ENCODE data around the gene PEPD. TPM values are rescaled to one million over a fixed set of nuclear protein-coding genes. Genes with fewer than 3 reads are reported as not detected.

PEPD gene
- total and polyA plus RNA-seq, 2 experiments from 2014 or later, result 141 to 175 TPM

- TF ChIP-seq EZH2phosphoT487 (IDR thresholded peaks at IDR 0.05; ENCODE audit: low read depth, severe bottlenecking, unreplicated experiment) (no peak), CTCF (IDR thresholded peaks at IDR 0.05; ENCODE audit: poor library complexity) (no peak), EZH2 (IDR thresholded peaks at IDR 0.05; ENCODE audit: borderline replicate concordance) (no peak)
- Histone ChIP-seq H4K20me1 (ENCODE audit: insufficient read depth, poor library complexity, severe bottlenecking) (no peaks in the 10 kb centered on the region), H3K4me3 (no peak overlapping the region), H3K4me2 (no peak overlapping the region), H3K79me2 (no peaks in the 10 kb centered on the region), H3K27ac (no peak overlapping the region), H3K9me3 (ENCODE audit: low read depth) (no peaks in the 10 kb centered on the region), H3K9me2 (replicated peaks; ENCODE audit: insufficient read depth) (no peaks in the 10 kb centered on the region), H3K36me3 (replicated peaks; ENCODE audit: insufficient read depth, low read depth) (no peaks in the 10 kb centered on the region), H3K4me1 (ENCODE audit: insufficient read depth) (peaks cover 14% of the 10 kb centered on the region), H2AFZ (no peak overlapping the region), H3K27me3 (no peaks in the 10 kb centered on the region)
- no peak for DNase-seq (ENCODE audit: low spot score)
- WGBS (ENCODE audit: low lambda C conversion rate, missing lambda C conversion rate), result 92% methylated on average over 16 of the region's 16 CpGs
These were observed 82.4 kb downstream of the PEPD start for GRCh38 chr19:33438987-33439781.

GRCh38 chr19:33437821-33438671 lies 83.5 kb downstream of the PEPD start:
- no peaks in the 10 kb centered on the region for H3K36me3 ChIP-seq (replicated peaks; ENCODE audit: insufficient read depth, low read depth)
- H3K4me2 ChIP-seq, result no peak overlapping the region
- no peaks in the 10 kb centered on the region for H3K79me2 ChIP-seq
- no peaks in the 10 kb centered on the region for H3K9me2 ChIP-seq (replicated peaks; ENCODE audit: insufficient read depth)
- H3K4me3 ChIP-seq, result no peak overlapping the region
- DNase-seq (ENCODE audit: low spot score), result no peak
- TF ChIP-seq EZH2phosphoT487 (IDR thresholded peaks at IDR 0.05; ENCODE audit: low read depth, severe bottlenecking, unreplicated experiment) (no peak), CTCF (IDR thresholded peaks at IDR 0.05; ENCODE audit: poor library complexity) (no peak), EZH2 (IDR thresholded peaks at IDR 0.05; ENCODE audit: borderline replicate concordance) (no peak)
- 91% methylated on average over 11 of the region's 11 CpGs for WGBS (ENCODE audit: low lambda C conversion rate, missing lambda C conversion rate)
- no peaks in the 10 kb centered on the region for H3K9me3 ChIP-seq (ENCODE audit: low read depth)
- no peaks in the 10 kb centered on the region for H4K20me1 ChIP-seq (ENCODE audit: insufficient read depth, poor library complexity, severe bottlenecking)
- H2AFZ ChIP-seq, result no peak overlapping the region
- H3K4me1 ChIP-seq (ENCODE audit: insufficient read depth), result peaks cover 16% of the 10 kb centered on the region
- H3K27me3 ChIP-seq, result no peaks in the 10 kb centered on the region
- no peak overlapping the region for H3K27ac ChIP-seq

GRCh38 chr19:33437393-33437820 lies 84.2 kb downstream of the PEPD start:
- H3K4me1 ChIP-seq (ENCODE audit: insufficient read depth), result peaks cover 20% of the 10 kb centered on the region
- DNase-seq (ENCODE audit: low spot score), result no peak
- WGBS (ENCODE audit: low lambda C conversion rate, missing lambda C conversion rate), result 65% methylated on average over 11 of the region's 11 CpGs

More at GRCh38 chr19:33437393-33437820, 84.2 kb downstream of the PEPD start:
- TF ChIP-seq CTCF (IDR thresholded peaks at IDR 0.05; ENCODE audit: poor library complexity) (no peak), EZH2 (IDR thresholded peaks at IDR 0.05; ENCODE audit: borderline replicate concordance) (no peak), EZH2phosphoT487 (IDR thresholded peaks at IDR 0.05; ENCODE audit: low read depth, severe bottlenecking, unreplicated experiment) (no peak)
- H4K20me1 ChIP-seq (ENCODE audit: insufficient read depth, poor library complexity, severe bottlenecking), result no peaks in the 10 kb centered on the region
- no peaks in the 10 kb centered on the region for H3K79me2 ChIP-seq
- H3K27me3 ChIP-seq, result no peaks in the 10 kb centered on the region
- no peak overlapping the region for H2AFZ ChIP-seq
- no peak overlapping the region for H3K4me3 ChIP-seq
- H3K4me2 ChIP-seq, result no peak overlapping the region
- no peak overlapping the region for H3K27ac ChIP-seq
- H3K36me3 ChIP-seq (replicated peaks; ENCODE audit: insufficient read depth, low read depth), result no peaks in the 10 kb centered on the region
- H3K9me2 ChIP-seq (replicated peaks; ENCODE audit: insufficient read depth), result no peaks in the 10 kb centered on the region
- H3K9me3 ChIP-seq (ENCODE audit: low read depth), result no peaks in the 10 kb centered on the region

Measured in hepatocyte (in vitro differentiated cells).